Left lung (tissue), 10 donors: ENCODE measurements around the gene ALDH1B1. TPM values are rescaled to one million over a fixed set of nuclear protein-coding genes. Genes with fewer than 3 reads are reported as not detected.

Experiments used
- ATAC-seq: fragments of 200-7000 bp; cut with Tn5 transposase; one replicate; pipeline ENCODE4 v1.9.1; 2020; ENCODE audit warnings: moderate library complexity
- DNase-seq, 4 donors: peaks; one replicate each; pipeline ENCODE4 v3.0.0-alpha.2; 2013 to 2020
- H3K27ac ChIP-seq, 2 donors: fragments of 200-600 bp; sonication (generic) in 1 of 2; one replicate each; pipeline versions ENCODE4 v1.5.0 to v1.8.0; 2020 to 2021
- H3K27me3 ChIP-seq, 2 donors: fragments of 200-600 bp; sonication (generic) in 1 of 2; one replicate each; pipeline versions ENCODE4 v1.5.0 to v1.8.0; 2020 to 2021
- H3K36me3 ChIP-seq, 2 donors: fragments of 200-600 bp; sonication (generic) in 1 of 2; one replicate each; pipeline versions ENCODE4 v1.5.0 to v1.8.0; 2020 to 2021
- H3K4me1 ChIP-seq, 2 donors: fragments of 200-600 bp; one replicate each; pipeline ENCODE4 v1.8.0; 2021
- H3K4me3 ChIP-seq, 2 donors: fragments of 200-600 bp; sonication (generic) in 1 of 2; one replicate each; pipeline versions ENCODE4 v1.5.0 to v1.8.0; 2020 to 2021; ENCODE audit warnings: mild to moderate bottlenecking in 1 of 2
- H3K9me3 ChIP-seq, 2 donors: fragments of 200-600 bp; sonication (generic) in 1 of 2; one replicate each; pipeline versions ENCODE4 v1.5.0 to v1.8.0; 2020 to 2021
- CTCF ChIP-seq, 2 donors: fragments of 200-600 bp; sonication (generic) in 1 of 2; IDR thresholded peaks; one replicate each; pipeline versions ENCODE4 v1.5.0 to v1.8.0; 2021; ENCODE audit warnings: antibody characterized with exemption in 2 of 2
- intact Hi-C, 2 donors: fragments of 100-400 bp; cut with DNase I; formaldehyde crosslinking; loops; one replicate each; pipeline versions ENCODE4 v1.11.2 to v1.14.2; 2022
- polyA plus RNA-seq, 6 donors: library from polyadenylated mRNA; unstranded; fragments of 120-200 nt; gene quantifications; one replicate each; pipeline ENCODE4 v1.2.1, GENCODE V29; 2013; ENCODE audit not compliant: insufficient read length in 6 of 6
- total RNA-seq, 2 donors: library from RNA; stranded (reverse); fragmentation: NEBNext Ultra II Directional; extraction: Animal tissue kit (Norgen Biotek cat#: 25700); gene quantifications; one replicate each; pipeline ENCODE4 v1.2.1, GENCODE V29; 2021
- donor health status: DM: no; HTN: yes; CAD: no.
- donor health status: DM: no; HTN: no; CAD: no.

ALDH1B1 gene
- total and polyA plus RNA-seq, 8 donors, result 15.5 to 27.1 (median 18.9) TPM

GRCh38 chr9:38421498-38422211 is 29.2 kb downstream of the ALDH1B1 start:
- TF ChIP-seq CTCF (IDR thresholded peaks at IDR 0.05), result no peak
- H3K27me3 ChIP-seq, result peaks cover 14 to 64% of the 10 kb centered on the region in 2 donors
- peak; percentile 60 for ATAC-seq

GRCh38 chr9:38422555-38423260 is 30.2 kb downstream of the ALDH1B1 start:
- H3K27me3 ChIP-seq, result peaks cover 14 to 74% of the 10 kb centered on the region in 2 donors
- no peaks in the 10 kb centered on the region for H3K9me3 ChIP-seq
- no peak overlapping the region for H3K27ac ChIP-seq
- DNase-seq (peak in 1 of 4 donors; percentile 44), ATAC-seq (peak; percentile 81)
- no peaks in the 10 kb centered on the region for H3K4me1 ChIP-seq
- no peaks in the 10 kb centered on the region for H3K36me3 ChIP-seq
- no peak overlapping the region for H3K4me3 ChIP-seq
- TF ChIP-seq CTCF (IDR thresholded peaks at IDR 0.05), result no peak
- intact Hi-C loops, result no loop called here

More at GRCh38 chr9:38421498-38422211, 29.2 kb downstream of the ALDH1B1 start:
- DNase-seq, result peak in 1 of 4 donors; percentile 29
- no peaks in the 10 kb centered on the region for H3K4me1 ChIP-seq
- H3K36me3 ChIP-seq, result no peaks in the 10 kb centered on the region
- intact Hi-C loops, result no loop called here
- no peaks in the 10 kb centered on the region for H3K9me3 ChIP-seq
- no peak overlapping the region for H3K4me3 ChIP-seq
- no peak overlapping the region for H3K27ac ChIP-seq

GRCh38 chr9:38423273-38423972 is 30.9 kb downstream of the ALDH1B1 start:
- no peak for TF ChIP-seq CTCF (IDR thresholded peaks at IDR 0.05)
- intact Hi-C loops, result no loop called here
- no peak for DNase-seq
- peaks cover 14 to 81% of the 10 kb centered on the region in 2 donors for H3K27me3 ChIP-seq
- H3K36me3 ChIP-seq, result no peaks in the 10 kb centered on the region
- no peaks in the 10 kb centered on the region for H3K9me3 ChIP-seq
- no peak overlapping the region for H3K27ac ChIP-seq
- no peaks in the 10 kb centered on the region for H3K4me1 ChIP-seq
- peak overlapping the region in 1 of 2 donors; percentile 30 for H3K4me3 ChIP-seq
- peak; percentile 3 for ATAC-seq

GRCh38 chr9:38423973-38424843 is 31.7 kb downstream of the ALDH1B1 start, which contains the start of gene IGFBPL1:
Gene IGFBPL1 (minus strand): TSS chr9:38424454. CDS start chr9:38424424, 30 bp downstream.
- Histone ChIP-seq H3K4me1 (no peaks in the 10 kb centered on the region), H3K27ac (no peak within 1 kb of the TSS), H3K4me3 (peak within 1 kb of the TSS; percentile 1 to 30), H3K27me3 (peaks cover 14 to 82% of the 10 kb centered on the region in 2 donors), H3K36me3 (no peaks in the 10 kb centered on the region), H3K9me3 (no peaks in the 10 kb centered on the region)
- intact Hi-C loops, result no loop called here
- no peak for TF ChIP-seq CTCF (IDR thresholded peaks at IDR 0.05)
- ATAC-seq (peak; percentile 70), DNase-seq (peak in 1 of 4 donors; percentile 26)
